Mesenchymal stem cell (in vitro differentiated cells and primary cell): ENCODE results near the gene SRPK2.

Experiments
- DNase-seq: peaks from one replicate; pipeline ENCODE4 v3.0.0-alpha.2; 2013
- H2AFZ ChIP-seq: one replicate; pipeline ENCODE4 v1.6.1; 2013; ENCODE audit warnings: low read depth, mild to moderate bottlenecking, control low read depth, inconsistent platforms, low read length, moderate library complexity
- H2AK5ac ChIP-seq: 2 replicates; pipeline ENCODE4 v1.6.1; 2013; ENCODE audit warnings: low read length, moderate library complexity, mild to moderate bottlenecking, inconsistent platforms; ENCODE audit not compliant: severe bottlenecking
- H2BK120ac ChIP-seq: one replicate; pipeline ENCODE4 v1.6.1; 2013; ENCODE audit warnings: low read depth, mild to moderate bottlenecking, inconsistent platforms, low read length, moderate library complexity
- H2BK12ac ChIP-seq, 2 experiments: one replicate each; pipeline ENCODE4 v1.6.1; 2013; ENCODE audit warnings: inconsistent platforms in 2 of 2, low read length in 2 of 2, mild to moderate bottlenecking in 2 of 2, moderate library complexity in 2 of 2, control low read depth in 1 of 2
- H2BK15ac ChIP-seq: one replicate; pipeline ENCODE4 v1.6.1; 2013; ENCODE audit warnings: mild to moderate bottlenecking, low read depth, inconsistent platforms; ENCODE audit not compliant: poor library complexity, severe bottlenecking
- H2BK5ac ChIP-seq: 2 replicates; pipeline ENCODE4 v1.6.1; 2013; ENCODE audit warnings: low read depth, mild to moderate bottlenecking, low read length, control low read depth, inconsistent platforms; ENCODE audit not compliant: poor library complexity, severe bottlenecking
- H3K14ac ChIP-seq, 2 experiments: one replicate each; pipeline ENCODE4 v1.6.1; 2013; ENCODE audit warnings: inconsistent platforms in 2 of 2, low read length in 2 of 2, control low read depth in 1 of 2, mild to moderate bottlenecking in 1 of 2, moderate library complexity in 1 of 2
- H3K18ac ChIP-seq, 2 experiments: one replicate each; pipeline ENCODE4 v1.6.1; 2013; ENCODE audit warnings: inconsistent platforms in 2 of 2, low read length in 2 of 2, control low read depth in 1 of 2, low read depth in 1 of 2, mild to moderate bottlenecking in 1 of 2
- H3K23ac ChIP-seq, 2 experiments: one replicate each; pipeline ENCODE4 v1.6.1; 2013; ENCODE audit warnings: inconsistent platforms in 2 of 2, low read length in 2 of 2, mild to moderate bottlenecking in 2 of 2, moderate library complexity in 2 of 2, control low read depth in 1 of 2
- H3K27ac ChIP-seq: 2 replicates; pipeline ENCODE4 v1.5.1; 2013; ENCODE audit warnings: mild to moderate bottlenecking, moderate library complexity, low read length, control low read depth, inconsistent platforms; ENCODE audit not compliant: poor library complexity, severe bottlenecking
- H3K27me3 ChIP-seq, 2 experiments: 2 replicates each; pipeline versions ENCODE4 v1.6.1 to v1.7.0; 2013; ENCODE audit warnings: low read length in 2 of 2, mild to moderate bottlenecking in 2 of 2, moderate library complexity in 2 of 2, control low read depth in 1 of 2, inconsistent platforms in 1 of 2; ENCODE audit not compliant: control insufficient read depth in 1 of 2, insufficient read depth in 1 of 2
- H3K36me3 ChIP-seq, 2 experiments: 2 replicates each; pipeline versions ENCODE4 v1.6.1 to v1.7.0; 2013; ENCODE audit warnings: low read length in 2 of 2, control low read depth in 1 of 2, inconsistent platforms in 1 of 2, low read depth in 1 of 2, mild to moderate bottlenecking in 1 of 2; ENCODE audit not compliant: insufficient read depth in 2 of 2, control insufficient read depth in 1 of 2
- H3K4ac ChIP-seq, 2 experiments: one replicate each; pipeline ENCODE4 v1.6.1; 2013; ENCODE audit warnings: inconsistent platforms in 2 of 2, low read length in 2 of 2, mild to moderate bottlenecking in 2 of 2, moderate library complexity in 2 of 2, control low read depth in 1 of 2, low read depth in 1 of 2
- H3K4me1 ChIP-seq: 2 replicates; pipeline ENCODE4 v1.6.1; 2013; ENCODE audit warnings: low read depth, low read length, control low read depth; ENCODE audit not compliant: control insufficient read depth, insufficient read depth
- H3K4me2 ChIP-seq: 2 replicates; pipeline ENCODE4 v1.6.1; 2013; ENCODE audit warnings: low read length, mild to moderate bottlenecking, inconsistent platforms; ENCODE audit not compliant: poor library complexity, severe bottlenecking
- H3K4me3 ChIP-seq, 2 experiments: 2 replicates each; pipeline versions ENCODE4 v1.5.1 to v1.7.0; 2013; ENCODE audit warnings: low read length in 2 of 2, mild to moderate bottlenecking in 2 of 2, control low read depth in 1 of 2, low read depth in 1 of 2; ENCODE audit not compliant: insufficient read depth in 1 of 2
- H3K79me1 ChIP-seq: replicated peaks from 2 replicates; pipeline ENCODE4 v1.6.1; 2013; ENCODE audit warnings: mild to moderate bottlenecking, control low read depth, low read length, inconsistent platforms; ENCODE audit not compliant: poor library complexity, severe bottlenecking
- H3K9ac ChIP-seq: 2 replicates; pipeline ENCODE4 v1.7.0; 2013; ENCODE audit warnings: mild to moderate bottlenecking, low read length, moderate library complexity
- H3K9me3 ChIP-seq: 2 replicates; pipeline ENCODE4 v1.7.0; 2013; ENCODE audit warnings: mild to moderate bottlenecking, low read length; ENCODE audit not compliant: control insufficient read depth
- H4K8ac ChIP-seq: one replicate; pipeline ENCODE4 v1.6.1; 2013; ENCODE audit warnings: inconsistent platforms, mild to moderate bottlenecking, low read length, moderate library complexity
- H4K91ac ChIP-seq: one replicate; pipeline ENCODE4 v1.6.1; 2013; ENCODE audit warnings: mild to moderate bottlenecking, low read length, inconsistent platforms
- WGBS: methylation state at CpG from one replicate; pipeline ENCODE4 v1.1.7; 2013; ENCODE audit warnings: mixed read lengths; 5-methylcytosine and 5-hydroxymethylcytosine counted together

SRPK2 gene

DNA sequence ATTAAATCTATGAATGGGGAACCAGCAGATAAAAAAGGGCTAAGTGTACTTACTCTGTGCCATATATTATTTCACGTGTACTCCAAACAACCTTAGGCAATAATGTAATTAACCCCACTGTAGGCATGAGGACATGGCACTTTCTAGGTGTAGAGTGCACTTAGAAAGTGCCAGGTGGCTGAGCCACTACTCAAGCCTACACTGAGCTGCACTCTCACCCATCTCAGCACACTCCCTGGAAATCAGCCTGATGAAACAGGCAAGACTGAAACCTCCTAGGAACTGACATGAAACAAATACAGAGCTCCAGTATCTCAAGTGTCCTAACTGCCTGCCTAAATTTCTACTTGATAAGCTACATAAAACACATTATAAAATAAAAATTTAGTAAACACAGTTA lies 227.4 kb downstream of the SRPK2 start:
- 100% methylated on average over 1 of the region's 1 CpG for whole genome bisulfite sequencing
- peak overlapping the region; percentile 81 for H2BK5ac ChIP-seq
- no peaks in the 10 kb centered on the region for H3K27me3 ChIP-seq

DNA sequence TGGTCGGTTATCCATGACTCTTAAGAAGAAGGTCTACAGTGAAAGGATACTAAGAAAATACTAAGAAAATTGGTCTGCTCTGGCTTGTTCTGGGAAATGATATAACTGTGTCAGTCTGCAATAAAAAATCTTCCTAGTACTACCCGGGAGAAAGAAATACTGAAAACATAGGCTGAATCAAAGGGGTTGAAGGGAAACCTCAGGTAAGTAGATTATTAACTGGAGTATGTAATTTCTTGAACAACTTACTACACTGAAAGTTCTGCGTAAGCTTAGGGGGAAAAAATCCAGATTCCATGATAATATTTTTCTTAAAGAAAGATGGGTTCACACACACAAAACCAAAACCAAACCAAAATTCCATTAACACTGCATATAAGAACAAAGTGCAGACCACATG lies 231.4 kb downstream of the SRPK2 start:
- 98% methylated on average over 2 of the region's 3 CpGs for WGBS

More for the DNA sequence above, 227.4 kb downstream of the SRPK2 start:
- no peak overlapping the region for H2BK12ac ChIP-seq
- H2BK15ac ChIP-seq, result no peak overlapping the region
- no peak overlapping the region for H3K14ac ChIP-seq
- peaks cover 4% of the 10 kb centered on the region for H3K4me1 ChIP-seq
- H2AK5ac ChIP-seq, result no peak overlapping the region
- H4K91ac ChIP-seq, result no peak overlapping the region
- peaks cover 14% of the 10 kb centered on the region for H3K79me1 ChIP-seq
- H3K4me2 ChIP-seq, result no peak overlapping the region
- H3K36me3 ChIP-seq, result peaks cover 11 to 60% of the 10 kb centered on the region in 2 experiments
- no peak overlapping the region for H4K8ac ChIP-seq
- DNase-seq, result no peak
- H3K18ac ChIP-seq, result no peak overlapping the region
- no peak overlapping the region for H3K27ac ChIP-seq
- H3K9ac ChIP-seq, result no peak overlapping the region
- no peak overlapping the region for H2AFZ ChIP-seq
- no peaks in the 10 kb centered on the region for H3K9me3 ChIP-seq
- no peak overlapping the region for H3K4ac ChIP-seq
- H3K4me3 ChIP-seq, result no peak overlapping the region
- no peak overlapping the region for H2BK120ac ChIP-seq
- H3K23ac ChIP-seq, result no peak overlapping the region

GRCh38 chr7:105156731-105157130 lies 232.0 kb downstream of the SRPK2 start:
- H3K27ac ChIP-seq, result peak overlapping the region; percentile 28
- no peak overlapping the region for H3K4me3 ChIP-seq
- H3K18ac ChIP-seq, result no peak overlapping the region
- H3K4ac ChIP-seq, result no peak overlapping the region
- no peaks in the 10 kb centered on the region for H3K9me3 ChIP-seq
- H3K27me3 ChIP-seq, result no peaks in the 10 kb centered on the region
- 100% methylated on average over 1 of the region's 2 CpGs for WGBS
- no peak overlapping the region for H3K14ac ChIP-seq
- DNase-seq, result no peak
- no peak overlapping the region for H2AK5ac ChIP-seq
- H3K4me1 ChIP-seq, result peaks cover 4% of the 10 kb centered on the region
- peaks cover 5 to 29% of the 10 kb centered on the region in 2 experiments for H3K36me3 ChIP-seq
- peaks cover 15% of the 10 kb centered on the region for H3K79me1 ChIP-seq
- H2BK15ac ChIP-seq, result no peak overlapping the region
- H3K4me2 ChIP-seq, result no peak overlapping the region
- H2AFZ ChIP-seq, result no peak overlapping the region
- no peak overlapping the region for H2BK120ac ChIP-seq
- H2BK5ac ChIP-seq, result no peak overlapping the region
- no peak overlapping the region for H2BK12ac ChIP-seq
- no peak overlapping the region for H4K91ac ChIP-seq
- no peak overlapping the region for H3K9ac ChIP-seq
- no peak overlapping the region for H3K23ac ChIP-seq
- H4K8ac ChIP-seq, result no peak overlapping the region

More for the DNA sequence above, 231.4 kb downstream of the SRPK2 start:
- no peak overlapping the region for H3K4me3 ChIP-seq
- no peak overlapping the region for H2BK15ac ChIP-seq
- H2AFZ ChIP-seq, result no peak overlapping the region
- H2BK12ac ChIP-seq, result no peak overlapping the region
- no peaks in the 10 kb centered on the region for H3K9me3 ChIP-seq
- H3K23ac ChIP-seq, result no peak overlapping the region
- H3K9ac ChIP-seq, result no peak overlapping the region
- no peak for DNase-seq
- H3K27me3 ChIP-seq, result no peaks in the 10 kb centered on the region
- H3K4me2 ChIP-seq, result no peak overlapping the region
- no peak overlapping the region for H2BK120ac ChIP-seq
- no peak overlapping the region for H3K18ac ChIP-seq
- peaks cover 17% of the 10 kb centered on the region for H3K79me1 ChIP-seq
- H3K36me3 ChIP-seq, result peaks cover 5 to 29% of the 10 kb centered on the region in 2 experiments
- H3K14ac ChIP-seq, result no peak overlapping the region
- H2AK5ac ChIP-seq, result no peak overlapping the region
- no peak overlapping the region for H3K4ac ChIP-seq
- H2BK5ac ChIP-seq, result no peak overlapping the region
- H4K91ac ChIP-seq, result no peak overlapping the region
- H4K8ac ChIP-seq, result no peak overlapping the region
- peaks cover 4% of the 10 kb centered on the region for H3K4me1 ChIP-seq
- peak overlapping the region; percentile 28 for H3K27ac ChIP-seq

- Histone ChIP-seq H2AFZ (no peak overlapping the region), H3K4me1 (peaks cover 7% of the 10 kb centered on the region), H3K79me1 (peaks cover 13% of the 10 kb centered on the region), H2AK5ac (no peak overlapping the region), H3K9me3 (no peaks in the 10 kb centered on the region), H3K9ac (no peak overlapping the region), H3K18ac (no peak overlapping the region), H3K14ac (no peak overlapping the region), H4K91ac (no peak overlapping the region), H2BK5ac (no peak overlapping the region), H3K4me3 (no peak overlapping the region), H2BK15ac (no peak overlapping the region), H3K4ac (no peak overlapping the region), H4K8ac (no peak overlapping the region), H3K36me3 (peaks cover 5 to 12% of the 10 kb centered on the region in 2 experiments), H2BK120ac (no peak overlapping the region), H3K23ac (no peak overlapping the region), H3K4me2 (no peak overlapping the region), H2BK12ac (no peak overlapping the region), H3K27me3 (no peaks in the 10 kb centered on the region), H3K27ac (no peak overlapping the region)
- WGBS, result 79% methylated on average over 2 of the region's 2 CpGs
- DNase-seq, result no peak
Measured at GRCh38 chr7:105154084-105154483, 234.6 kb downstream of the SRPK2 start.
